Measurements from ENCODE around the gene MFNG. TPM values are rescaled to one million over a fixed set of nuclear protein-coding genes. Genes with fewer than 3 reads are reported as not detected.

The MFNG gene
- total RNA-seq, 2 donors from 2014 or later = 3.0 to 7.3 TPM

DNA sequence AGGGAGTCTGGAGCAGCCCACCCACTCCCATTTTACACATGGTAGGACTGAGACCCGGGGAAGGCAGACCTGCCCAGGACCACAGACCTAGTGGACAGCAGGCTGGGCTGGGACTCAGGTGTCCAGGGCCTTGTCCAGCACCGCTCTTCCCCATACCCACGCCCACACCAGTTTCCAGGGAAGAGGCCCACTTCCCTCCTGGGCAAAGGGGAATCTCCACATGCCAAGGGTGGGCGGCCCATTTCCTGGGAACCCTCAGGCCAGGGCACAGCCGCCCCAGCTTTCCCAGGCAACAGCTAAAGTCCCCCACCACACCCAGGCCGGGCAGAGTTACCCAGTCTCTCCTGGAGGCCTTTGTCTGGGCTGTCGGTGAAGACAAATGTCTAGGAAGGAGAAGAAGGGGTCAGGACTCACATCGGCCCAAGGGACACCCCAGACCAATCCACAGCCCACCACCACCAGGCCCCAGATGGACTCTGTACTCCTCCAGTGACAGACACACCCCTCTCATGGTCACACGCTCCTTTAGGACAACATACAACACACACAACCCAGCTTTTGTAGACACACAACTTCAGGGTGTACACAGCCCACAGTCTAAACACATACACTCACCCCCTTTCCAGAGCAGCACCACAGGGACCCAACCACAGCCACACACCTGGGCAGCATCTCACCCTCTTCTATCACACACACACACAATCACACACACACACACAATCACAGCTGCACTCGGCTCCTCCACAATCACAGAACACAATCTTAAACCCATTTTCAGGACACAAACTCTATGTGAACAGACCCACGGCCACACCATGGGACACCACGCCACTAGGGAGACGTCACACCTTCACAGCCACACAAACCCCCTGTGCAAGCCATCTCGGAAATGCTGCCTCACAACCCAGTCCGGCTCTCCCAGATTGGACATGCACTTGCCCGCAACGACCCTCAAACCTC lies 5.5 kb downstream of the MFNG start:
- TF ChIP-seq, protein P1, sequence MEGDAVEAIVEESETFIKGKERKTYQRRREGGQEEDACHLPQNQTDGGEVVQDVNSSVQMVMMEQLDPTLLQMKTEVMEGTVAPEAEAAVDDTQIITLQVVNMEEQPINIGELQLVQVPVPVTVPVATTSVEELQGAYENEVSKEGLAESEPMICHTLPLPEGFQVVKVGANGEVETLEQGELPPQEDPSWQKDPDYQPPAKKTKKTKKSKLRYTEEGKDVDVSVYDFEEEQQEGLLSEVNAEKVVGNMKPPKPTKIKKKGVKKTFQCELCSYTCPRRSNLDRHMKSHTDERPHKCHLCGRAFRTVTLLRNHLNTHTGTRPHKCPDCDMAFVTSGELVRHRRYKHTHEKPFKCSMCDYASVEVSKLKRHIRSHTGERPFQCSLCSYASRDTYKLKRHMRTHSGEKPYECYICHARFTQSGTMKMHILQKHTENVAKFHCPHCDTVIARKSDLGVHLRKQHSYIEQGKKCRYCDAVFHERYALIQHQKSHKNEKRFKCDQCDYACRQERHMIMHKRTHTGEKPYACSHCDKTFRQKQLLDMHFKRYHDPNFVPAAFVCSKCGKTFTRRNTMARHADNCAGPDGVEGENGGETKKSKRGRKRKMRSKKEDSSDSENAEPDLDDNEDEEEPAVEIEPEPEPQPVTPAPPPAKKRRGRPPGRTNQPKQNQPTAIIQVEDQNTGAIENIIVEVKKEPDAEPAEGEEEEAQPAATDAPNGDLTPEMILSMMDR (IDR thresholded peaks at IDR 0.05) = no peak
- TF ChIP-seq POLR2A (IDR thresholded peaks at IDR 0.05) = no peak
- intact Hi-C loops (cut with DNase I) = no loop called here
- Histone ChIP-seq H3K36me3 (replicated peaks in 1 of 2; ENCODE audit: insufficient read depth in 1 of 2, low read depth in 2 of 2) (no peaks in the 10 kb centered on the region), H3K9me3 (no peaks in the 10 kb centered on the region), H3K27me3 (no peaks in the 10 kb centered on the region), H3K4me3 (no peak overlapping the region), H3K27ac (no peak overlapping the region), H3K4me1 (no peaks in the 10 kb centered on the region)
- 79 to 84% methylated on average over 13 to 17 of the region's 17 CpGs for WGBS, 2 donors
- no peak for DNase-seq
- ATAC-seq = no peak

DNA sequence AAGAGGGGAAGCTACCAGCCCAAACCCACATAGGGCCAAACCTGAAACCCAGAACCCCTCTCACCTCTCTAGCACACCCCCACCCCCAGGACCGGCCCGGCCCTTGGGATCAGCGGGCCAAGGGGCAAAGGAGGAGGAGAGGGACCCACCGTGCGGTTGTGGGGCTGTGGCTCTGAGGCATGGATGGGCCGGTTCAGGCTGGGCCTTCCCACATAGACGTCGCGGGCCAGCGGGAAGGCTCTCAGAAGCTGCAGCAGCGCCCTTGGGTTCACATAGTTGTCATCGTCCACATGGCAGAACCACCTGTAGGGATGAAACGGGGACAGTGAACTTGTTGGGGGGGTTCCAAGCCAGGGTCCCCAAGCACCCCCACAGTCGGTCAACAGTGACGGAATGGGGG lies 7.0 kb downstream of the MFNG start:
- Histone ChIP-seq H3K27ac (no peak overlapping the region), H3K4me3 (no peak overlapping the region), H3K27me3 (no peaks in the 10 kb centered on the region), H3K9me3 (no peaks in the 10 kb centered on the region), H3K4me1 (no peaks in the 10 kb centered on the region), H3K36me3 (replicated peaks in 1 of 2; ENCODE audit: insufficient read depth in 1 of 2, low read depth in 2 of 2) (no peaks in the 10 kb centered on the region)
- ATAC-seq (no peak), DNase-seq (no peak)
- WGBS, 2 donors = 83 to 87% methylated on average over 10 to 15 of the region's 15 CpGs
- intact Hi-C loops (cut with DNase I) = no loop called here
- no peak for TF ChIP-seq POLR2A (IDR thresholded peaks at IDR 0.05)
- TF ChIP-seq, protein P1 (IDR thresholded peaks at IDR 0.05) = no peak

DNA sequence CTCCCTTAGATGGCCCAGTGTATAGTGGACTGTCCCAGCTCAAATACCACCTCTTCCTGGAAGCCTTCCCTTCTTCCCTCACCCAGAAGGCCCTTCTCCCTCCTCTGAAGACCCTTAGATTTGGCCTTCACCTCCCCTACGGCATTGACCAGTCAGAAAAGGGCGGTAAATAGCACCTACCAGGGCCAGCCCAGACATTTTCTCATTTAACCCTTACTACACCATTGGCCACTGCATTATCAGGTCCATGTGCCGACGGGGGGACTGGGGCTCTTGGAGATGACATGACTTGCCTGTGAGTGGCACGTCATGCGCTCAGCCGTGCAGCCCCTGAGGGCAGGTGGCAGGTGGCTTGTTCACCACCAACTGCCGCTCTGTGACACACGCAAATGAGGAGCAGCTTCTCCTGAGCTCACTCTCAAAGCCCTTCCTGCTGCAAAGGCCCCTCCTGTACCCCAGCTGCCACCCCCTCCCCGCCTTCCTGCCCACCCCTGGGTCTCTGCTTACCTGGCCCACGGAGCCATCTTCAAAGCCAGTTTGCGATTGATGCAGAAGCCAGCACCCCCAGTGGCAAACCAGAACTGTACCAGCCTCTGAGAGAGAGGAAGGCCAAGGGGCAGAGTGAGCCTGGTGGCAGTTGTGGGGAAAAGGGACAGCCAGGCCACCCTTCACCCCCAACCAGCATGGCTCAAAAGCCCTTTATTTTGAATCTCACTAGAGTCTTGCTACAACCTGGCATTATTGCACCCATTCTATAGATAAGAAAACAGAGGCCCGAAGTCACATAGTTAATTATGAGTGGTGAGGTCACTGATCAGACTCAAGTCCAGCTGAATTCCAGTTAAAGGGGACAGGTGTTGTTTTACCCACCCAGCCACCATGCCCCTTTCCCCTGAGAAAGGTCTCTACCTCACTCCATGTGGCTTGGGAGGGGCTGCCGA lies 9.5 kb downstream of the MFNG start:
- Histone ChIP-seq H3K36me3 (replicated peaks in 1 of 2; ENCODE audit: insufficient read depth in 1 of 2, low read depth in 2 of 2) (no peaks in the 10 kb centered on the region), H3K4me1 (no peaks in the 10 kb centered on the region), H3K27me3 (no peaks in the 10 kb centered on the region), H3K4me3 (no peak overlapping the region), H3K9me3 (no peaks in the 10 kb centered on the region), H3K27ac (no peak overlapping the region)
- intact Hi-C loops (cut with DNase I) = no loop called here
- ATAC-seq (no peak), DNase-seq (no peak)
- TF ChIP-seq, protein P1 (IDR thresholded peaks at IDR 0.05) = no peak
- no peak for TF ChIP-seq POLR2A (IDR thresholded peaks at IDR 0.05)
- WGBS, 2 donors = 76 to 77% methylated on average over 14 of the region's 14 CpGs

DNA sequence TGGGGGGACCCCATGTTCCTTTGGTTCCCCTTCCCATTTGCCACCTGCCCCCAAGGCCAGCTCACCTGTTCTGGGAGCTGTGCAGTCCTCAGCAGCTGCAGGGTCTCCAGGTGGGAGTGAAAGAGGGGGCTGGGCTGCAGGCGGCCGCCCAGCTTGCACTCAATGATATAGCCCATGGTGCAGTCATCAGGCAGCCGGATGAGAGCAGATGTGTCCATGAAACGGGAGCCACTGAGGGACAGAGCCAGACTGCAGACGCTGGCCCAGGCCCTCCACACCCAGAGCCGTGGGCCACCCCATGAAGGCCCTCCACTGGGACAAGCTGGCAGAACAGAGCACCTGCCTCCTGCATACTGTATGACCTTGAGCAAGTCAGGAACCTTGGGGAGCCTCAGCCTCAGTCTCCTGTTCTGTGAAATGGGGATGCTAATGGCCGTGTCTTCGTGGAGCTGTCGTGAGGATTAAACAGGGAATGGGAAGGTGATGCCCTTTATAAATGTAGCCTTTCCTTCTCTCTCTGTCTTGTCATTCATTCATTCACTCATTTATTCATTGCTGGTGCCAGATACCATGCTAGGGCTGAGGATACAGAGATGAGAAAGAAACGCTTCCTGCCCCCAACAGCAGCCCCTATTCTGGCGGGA lies 11.6 kb downstream of the MFNG start:
- H3K27me3 ChIP-seq = no peaks in the 10 kb centered on the region
- intact Hi-C loops (cut with DNase I) = no loop called here

More for the DNA sequence above, 11.6 kb downstream of the MFNG start:
- H3K27ac ChIP-seq = no peak overlapping the region
- no peaks in the 10 kb centered on the region for H3K36me3 ChIP-seq (replicated peaks in 1 of 2; ENCODE audit: insufficient read depth in 1 of 2, low read depth in 2 of 2)
- no peak for ATAC-seq
- no peaks in the 10 kb centered on the region for H3K9me3 ChIP-seq
- no peak overlapping the region for H3K4me3 ChIP-seq
- DNase-seq = no peak
- H3K4me1 ChIP-seq = no peaks in the 10 kb centered on the region
- 63 to 75% methylated on average over 5 to 7 of the region's 11 CpGs for WGBS, 2 donors
- TF ChIP-seq, protein P1 (IDR thresholded peaks at IDR 0.05) = no peak
- no peak for TF ChIP-seq POLR2A (IDR thresholded peaks at IDR 0.05)
